PC-3 (cell line): Measurements from ENCODE around the gene OR5B21. TPM values are rescaled to one million over a fixed set of nuclear protein-coding genes. Genes with fewer than 3 reads are reported as not detected.

ENCODE experiments used
- ATAC-seq: fragments of 200-7000 bp; cut with Tn5 transposase; 2 replicates; pipeline ENCODE4 v1.9.1; 2020; ENCODE audit warnings: mild to moderate bottlenecking, moderate library complexity
- BruUV-seq: library from RNA; stranded (reverse); fragments of 400-500 nt; replicated peaks from 2 replicates; lab custom pipeline; 2021; lab: Mats Ljungman, UMichigan
- CTCF ChIA-PET: fragments of 300-600 bp; sonication (Branson Sonifier 250); formaldehyde crosslinking; loops from one replicate; lab custom pipeline; 2022; ENCODE audit warnings: antibody characterized with exemption; lab: Charles Lee
- POLR2A ChIA-PET: fragments of 300-600 bp; sonication (Branson Sonifier 250); formaldehyde crosslinking; loops from one replicate; lab custom pipeline; 2022; ENCODE audit warnings: antibody characterized with exemption; ENCODE audit not compliant: unreplicated experiment; lab: Charles Lee
- DNase-seq: peaks from one replicate; pipeline ENCODE4 v3.0.0-alpha.2; 2015
- H2AFZ ChIP-seq: fragments of 300-600 bp; sonication (generic); 2 replicates; pipeline ENCODE4 v1.6.0; 2016; ENCODE audit warnings: antibody characterized with exemption, low read length
- H3F3A ChIP-seq: fragments of 300-600 bp; sonication (generic); one replicate; pipeline ENCODE4 v1.6.0; 2017; ENCODE audit warnings: antibody characterized with exemption, low read length, control low read depth, mild to moderate bottlenecking; ENCODE audit not compliant: unreplicated experiment
- H3K27ac ChIP-seq: fragments of 300-600 bp; sonication (generic); 2 replicates; pipeline ENCODE4 v1.5.1; 2016; ENCODE audit warnings: mild to moderate bottlenecking, low read length
- H3K27me3 ChIP-seq: fragments of 300-600 bp; sonication (generic); 2 replicates; pipeline ENCODE4 v1.6.1; 2016; ENCODE audit warnings: low read length, mixed read lengths
- H3K36me3 ChIP-seq: fragments of 300-600 bp; sonication (generic); 2 replicates; pipeline ENCODE4 v1.6.1; 2016; ENCODE audit warnings: low read depth, mixed run types, low read length, mixed read lengths
- H3K4me1 ChIP-seq: fragments of 300-600 bp; sonication (generic); 2 replicates; pipeline ENCODE4 v1.5.1; 2016; ENCODE audit warnings: low read length; ENCODE audit not compliant: insufficient read depth
- H3K4me2 ChIP-seq: fragments of 300-600 bp; sonication (generic); 2 replicates; pipeline ENCODE4 v1.6.0; 2016; ENCODE audit warnings: low read length
- H3K4me3 ChIP-seq: fragments of 300-600 bp; sonication (generic); 2 replicates; pipeline ENCODE4 v1.5.1; 2016; ENCODE audit warnings: mild to moderate bottlenecking, low read length, mixed read lengths
- H3K79me2 ChIP-seq: fragments of 300-600 bp; sonication (generic); 2 replicates; pipeline ENCODE4 v1.6.1; 2017; ENCODE audit warnings: low read length, mixed read lengths
- H3K9ac ChIP-seq: fragments of 300-600 bp; sonication (generic); 2 replicates; pipeline ENCODE4 v1.6.0; 2016; ENCODE audit warnings: mild to moderate bottlenecking, low read length
- H3K9me2 ChIP-seq: fragments of 300-600 bp; sonication (generic); replicated peaks from 2 replicates; pipeline ENCODE4 v1.6.1; 2016; ENCODE audit warnings: mixed run types, low read length, mixed read lengths
- H3K9me3 ChIP-seq: fragments of 300-600 bp; sonication (generic); 2 replicates; pipeline ENCODE4 v1.6.1; 2016; ENCODE audit warnings: low read length, mixed read lengths
- H4K20me1 ChIP-seq: fragments of 300-600 bp; sonication (generic); 2 replicates; pipeline ENCODE4 v1.6.1; 2016; ENCODE audit warnings: low read length, mixed read lengths
- CTCF ChIP-seq: fragments of 300-600 bp; sonication (generic); conservative IDR thresholded peaks from 2 replicates; pipeline ENCODE4 v1.5.1; 2017; ENCODE audit warnings: antibody characterized with exemption, low read depth, mild to moderate bottlenecking, low read length
- EZH2 ChIP-seq: fragments of 300-600 bp; sonication (generic); IDR thresholded peaks from one replicate; pipeline ENCODE4 v1.6.1; 2017; ENCODE audit warnings: antibody characterized with exemption, mild to moderate bottlenecking, low read length; ENCODE audit not compliant: unreplicated experiment
- EZH2phosphoT487 ChIP-seq: fragments of 300-600 bp; sonication (generic); IDR thresholded peaks from 2 replicates; pipeline ENCODE4 v1.6.1; 2018; ENCODE audit warnings: mild to moderate bottlenecking, antibody characterized with exemption, low read length, borderline replicate concordance
- intact Hi-C: fragments of 100-400 bp; cut with micrococcal nuclease; formaldehyde crosslinking; loops from 2 replicates; pipeline ENCODE4 v1.9.0; 2023
- total RNA-seq: library from RNA; depleted of rRNA; stranded (reverse); fragments of >200 nt; gene quantifications from 2 replicates; pipeline ENCODE4 v1.2.3, GENCODE V29; 2014

OR5B21 gene
- total RNA-seq, 1 experiment from 2014 or later: not detected

DNA sequence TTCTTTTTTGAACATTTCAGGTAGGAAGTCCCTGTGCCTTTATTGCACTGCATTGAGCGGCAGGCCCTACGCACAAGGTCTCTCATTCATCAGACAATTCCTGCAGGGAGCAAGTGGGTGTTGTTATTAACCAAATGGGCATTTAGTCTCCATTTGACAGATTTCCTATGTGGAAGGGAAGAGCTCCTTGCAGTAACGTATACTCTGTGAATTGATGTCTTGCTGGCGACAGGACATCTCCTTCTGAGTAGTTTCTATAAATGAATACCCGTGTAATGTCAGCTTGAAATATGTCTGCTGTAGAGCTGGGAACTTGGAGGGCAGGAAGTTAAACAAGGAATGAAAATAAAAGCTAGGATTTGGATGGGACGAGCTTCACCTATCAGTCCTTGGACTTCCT is 3.7 kb downstream of the OR5B21 start:
- no peaks in the 10 kb centered on the region for H3K9me3 ChIP-seq
- peaks cover 4% of the 10 kb centered on the region; the same call in 1 of the 2 replicates for H3K4me1 ChIP-seq
- H2AFZ ChIP-seq: no peak overlapping the region
- H3K27me3 ChIP-seq: no peaks in the 10 kb centered on the region
- no peak overlapping the region for H3K27ac ChIP-seq
- H3K79me2 ChIP-seq: no peaks in the 10 kb centered on the region
- no TSS peak for BruUV-seq
- no peak for ATAC-seq
- ChIA-PET POLR2A (no interaction called here), CTCF (no interaction called here)
- H3K4me3 ChIP-seq: no peak overlapping the region
- no peaks in the 10 kb centered on the region for H4K20me1 ChIP-seq
- intact Hi-C loops: no loop called here
- H3F3A ChIP-seq: no peaks in the 10 kb centered on the region
- DNase-seq: no peak
- TF ChIP-seq CTCF (no peak), EZH2phosphoT487 (no peak), EZH2 (no peak)
- no peak overlapping the region for H3K9ac ChIP-seq
- H3K36me3 ChIP-seq: no peaks in the 10 kb centered on the region
- H3K9me2 ChIP-seq: no peaks in the 10 kb centered on the region
- no peak overlapping the region for H3K4me2 ChIP-seq

- CTCF ChIA-PET: no interaction called here
- POLR2A ChIA-PET: no interaction called here
Observed at GRCh38 chr11:58503361-58503856, 4.5 kb downstream of the OR5B21 start.

More at GRCh38 chr11:58503361-58503856, 4.5 kb downstream of the OR5B21 start:
- no peaks in the 10 kb centered on the region for H4K20me1 ChIP-seq
- no peaks in the 10 kb centered on the region for H3K9me3 ChIP-seq
- no peak overlapping the region for H3K27ac ChIP-seq
- ATAC-seq (no peak), DNase-seq (no peak)
- H3F3A ChIP-seq: no peaks in the 10 kb centered on the region
- intact Hi-C loops: no loop called here
- H3K27me3 ChIP-seq: no peaks in the 10 kb centered on the region
- no peak overlapping the region for H2AFZ ChIP-seq
- no peak overlapping the region for H3K4me2 ChIP-seq
- no TSS peak for BruUV-seq
- H3K9ac ChIP-seq: no peak overlapping the region
- no peaks in the 10 kb centered on the region for H3K9me2 ChIP-seq
- TF ChIP-seq EZH2phosphoT487: no peak
- no peak for TF ChIP-seq CTCF
- TF ChIP-seq EZH2: no peak
- no peaks in the 10 kb centered on the region for H3K36me3 ChIP-seq
- H3K79me2 ChIP-seq: no peaks in the 10 kb centered on the region
- H3K4me1 ChIP-seq: no peaks in the 10 kb centered on the region
- H3K4me3 ChIP-seq: no peak overlapping the region
